AG09319 (cell line): Measurements from ENCODE around the gene SEC61A1.

Source experiments
- DNase-seq: peaks from one replicate; pipeline ENCODE4 v3.0.0-alpha.2; 2010; ENCODE audit warnings: low read depth; ENCODE audit errors: extremely low read depth
- CTCF ChIP-seq: IDR thresholded peaks from 2 replicates; pipeline ENCODE4 v1.5.1; 2011; ENCODE audit warnings: low read depth, mild to moderate bottlenecking, inconsistent platforms, low read length, moderate library complexity

SEC61A1 gene

GRCh38 chr3:128012050-128012449 lies 40.2 kb upstream of the SEC61A1 start:
- no peak for TF ChIP-seq CTCF
- no peak for DNase-seq

DNA sequence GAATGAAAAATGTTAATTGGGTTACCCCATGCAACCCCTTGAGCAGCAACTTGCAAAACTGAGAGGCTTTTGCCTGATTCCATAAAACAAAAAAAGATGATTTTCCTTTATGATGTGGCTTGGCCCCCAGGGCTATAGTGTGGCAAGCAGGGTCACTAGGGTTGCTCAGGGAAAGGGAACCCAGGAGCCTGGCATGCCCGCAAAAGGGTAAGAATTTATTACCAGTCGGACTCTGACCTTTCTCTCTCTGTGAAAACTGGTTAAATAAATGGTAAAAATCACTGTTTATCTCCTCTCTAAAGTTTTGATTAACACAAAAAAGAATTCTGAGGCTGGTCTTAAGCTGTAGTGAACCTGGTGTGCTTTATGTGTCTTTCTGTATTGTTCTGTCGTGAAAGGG lies 37.7 kb upstream of the SEC61A1 start:
- no peak for DNase-seq
- TF ChIP-seq CTCF = no peak

GRCh38 chr3:128016502-128016901 lies 35.7 kb upstream of the SEC61A1 start:
- DNase-seq = no peak
- no peak for TF ChIP-seq CTCF

- no peak for TF ChIP-seq CTCF
- DNase-seq = no peak
Observed at GRCh38 chr3:128021768-128022372, 30.4 kb upstream of the SEC61A1 start.

DNA sequence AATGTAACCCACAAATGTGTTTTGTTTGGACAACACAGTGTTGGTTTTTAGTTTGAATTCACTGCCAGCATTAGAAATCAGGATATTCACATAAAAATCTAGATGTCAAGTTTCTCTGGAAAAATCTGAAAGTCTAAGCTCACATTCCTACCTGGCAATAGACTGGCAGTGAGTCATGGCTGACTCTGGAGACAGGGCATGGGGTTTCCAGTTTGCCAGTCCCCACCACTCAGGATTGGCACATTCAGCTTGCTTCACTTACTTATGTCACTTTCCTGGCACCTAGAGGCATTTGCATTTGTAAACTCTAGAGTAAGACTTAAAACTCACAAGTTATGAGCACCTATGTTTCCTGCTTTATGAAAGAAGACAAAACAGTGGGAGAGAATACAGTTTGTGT lies 19.1 kb upstream of the SEC61A1 start:
- no peak for DNase-seq
- TF ChIP-seq CTCF = no peak

- TF ChIP-seq CTCF = no peak
- DNase-seq = no peak
Observed at GRCh38 chr3:128036119-128036518, 16.1 kb upstream of the SEC61A1 start.

DNA sequence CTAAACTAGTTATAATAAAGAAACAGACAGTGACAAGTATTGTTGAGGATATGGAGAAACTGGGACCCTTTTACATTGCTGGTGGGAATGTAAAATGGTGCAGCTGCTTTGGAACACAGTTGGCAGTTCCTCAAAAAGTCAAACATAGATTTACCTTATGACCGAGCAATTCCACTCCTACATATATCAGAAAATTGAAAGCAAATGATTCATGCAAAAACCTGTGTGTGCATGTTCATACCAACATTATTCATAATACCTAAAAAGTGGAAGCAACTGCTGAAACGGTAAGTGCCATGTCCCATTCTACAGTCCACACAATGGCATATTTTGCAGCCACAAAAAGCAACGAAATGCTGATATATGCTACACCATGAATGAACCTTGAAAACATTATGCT lies 12.2 kb upstream of the SEC61A1 start:
- no peak for TF ChIP-seq CTCF
- no peak for DNase-seq
